AG04449 (cell line): Measurements from ENCODE around the gene MIS18A.
"Not testable (repeated sequence)": the region's sequence is repeated elsewhere in the genome, so short reads cannot be mapped to it uniquely, and the experiment has no call there.

Experiments used
- CTCF ChIA-PET: fragments of 350-600 bp; formaldehyde crosslinking; extraction: SDS; loops from one replicate; lab custom pipeline; 2021; ENCODE audit warnings: antibody characterized with exemption; lab: Yijun Ruan, JAX
- POLR2A ChIA-PET: fragments of 400-600, 350-600 bp; formaldehyde crosslinking; extraction: SDS; loops from one replicate; lab custom pipeline; 2020; ENCODE audit warnings: antibody characterized with exemption, inconsistent platforms; lab: Yijun Ruan, JAX
- DNase-seq: peaks from one replicate; pipeline ENCODE4 v3.0.0-alpha.2; 2010; ENCODE audit warnings: low read depth, low spot score
- H3K4me3 ChIP-seq: 2 replicates; pipeline ENCODE4 v1.5.1; 2011; ENCODE audit warnings: low read depth, mild to moderate bottlenecking, control low read depth, low read length
- CTCF ChIP-seq: IDR thresholded peaks from one replicate; pipeline ENCODE4 v1.5.1; 2011; ENCODE audit warnings: mild to moderate bottlenecking, moderate library complexity, low read length, control low read depth, inconsistent platforms; ENCODE audit not compliant: insufficient read depth; ENCODE audit errors: missing control alignments

MIS18A gene

DNA sequence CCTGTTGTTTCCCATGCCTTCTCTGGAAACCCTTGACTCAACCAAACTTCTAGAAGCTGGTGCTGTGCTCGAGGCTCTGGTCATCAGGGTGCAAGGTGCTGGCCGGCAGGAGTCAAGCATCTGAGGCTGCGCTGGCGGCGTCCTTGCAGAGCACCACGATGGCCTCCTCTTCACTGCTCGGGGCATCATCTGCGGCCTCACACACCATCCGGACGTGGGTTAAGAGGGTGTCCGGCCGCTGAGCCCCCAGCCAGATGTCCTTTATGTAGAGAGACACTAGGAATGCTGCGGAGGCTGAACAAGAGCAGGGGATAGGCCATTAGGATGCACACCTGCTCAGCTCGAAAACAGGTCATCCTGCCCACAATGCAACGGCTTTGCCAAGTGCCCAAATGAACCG lies 36.0 kb upstream of the MIS18A start:
- H3K4me3 ChIP-seq, result no peak overlapping the region
- DNase-seq, result no peak
- TF ChIP-seq CTCF, result no peak
- POLR2A ChIA-PET, result no interaction called here
- CTCF ChIA-PET, result no interaction called here

DNA sequence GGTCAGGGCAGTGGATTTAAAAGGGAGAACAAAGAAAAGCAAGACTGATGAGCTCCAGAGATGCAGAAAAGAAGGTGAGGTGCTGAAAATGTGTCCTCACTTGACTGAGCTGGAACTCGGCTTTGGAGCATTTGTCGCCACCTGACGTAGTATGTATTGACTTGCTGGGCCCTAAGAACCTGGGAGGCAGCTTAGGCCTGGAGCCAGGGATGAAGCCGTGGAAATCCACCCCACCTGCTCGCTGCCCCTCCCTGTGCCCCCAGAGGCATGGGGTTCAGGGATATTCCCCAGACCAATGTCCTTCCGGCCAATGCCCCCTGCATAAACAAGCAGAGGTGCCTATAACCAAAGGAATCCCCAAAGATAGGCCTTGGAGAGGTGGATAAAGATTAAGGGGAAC lies 34.1 kb upstream of the MIS18A start:
- POLR2A ChIA-PET, result no interaction called here
- CTCF ChIA-PET, result no interaction called here
- H3K4me3 ChIP-seq, result no peak overlapping the region
- DNase-seq, result no peak
- no peak for TF ChIP-seq CTCF

DNA sequence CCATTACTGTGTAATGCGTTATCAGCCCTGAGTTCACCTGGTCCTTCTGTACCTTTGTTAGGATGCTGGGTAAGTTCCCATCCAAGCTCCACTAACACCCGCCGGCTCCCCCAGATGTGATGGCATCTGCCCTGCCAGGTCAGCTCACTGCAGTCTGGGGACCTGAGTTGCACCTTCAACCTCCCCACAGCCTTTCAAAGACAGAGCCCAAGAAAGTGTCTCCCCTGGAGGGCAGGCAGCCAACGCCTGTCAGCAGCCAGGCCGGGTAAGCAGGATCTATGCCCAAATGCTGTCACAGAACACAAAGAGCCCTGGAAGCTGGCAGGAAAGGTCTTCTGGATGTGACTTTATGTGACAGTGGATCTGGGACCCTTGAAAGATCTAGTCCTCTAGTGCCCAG lies 33.5 kb upstream of the MIS18A start:
- no peak for DNase-seq
- ChIA-PET POLR2A (no interaction called here), CTCF (no interaction called here)

GRCh38 chr21:32311621-32312020 lies 32.8 kb upstream of the MIS18A start:
- POLR2A ChIA-PET, result no interaction called here

More for the DNA sequence above, 33.5 kb upstream of the MIS18A start:
- no peak overlapping the region for H3K4me3 ChIP-seq
- no peak for TF ChIP-seq CTCF

DNA sequence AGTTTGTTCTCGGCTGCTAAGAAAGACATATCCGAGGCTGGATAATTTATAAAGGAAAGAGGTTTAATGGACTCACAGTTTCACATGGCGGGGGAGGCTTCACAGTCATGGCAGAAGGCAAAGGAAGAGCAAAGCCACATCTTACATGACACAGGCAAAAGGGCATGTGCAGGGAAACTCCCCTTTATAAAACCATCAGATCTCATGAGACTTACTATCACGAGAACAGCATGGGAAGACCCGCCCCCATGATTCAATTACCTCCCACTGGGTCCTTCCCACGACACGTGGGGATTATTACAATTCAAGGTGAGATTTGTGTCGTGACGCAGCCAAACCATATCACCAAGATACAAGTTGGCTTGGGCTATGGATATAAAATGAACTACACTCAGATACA lies 32.1 kb upstream of the MIS18A start:
- POLR2A ChIA-PET, H3K4me3 ChIP-seq, DNase-seq: not testable (repeated sequence)
- CTCF ChIA-PET, result interaction anchor here (1.0 kb wide), 1 partner anchor 290 kb away, joined by 3 read pairs; no protein-coding TSS in a partner anchor

More at GRCh38 chr21:32311621-32312020, 32.8 kb upstream of the MIS18A start:
- no peak for TF ChIP-seq CTCF
- CTCF ChIA-PET, result no interaction called here
- DNase-seq, result no peak
- H3K4me3 ChIP-seq, result no peak overlapping the region

DNA sequence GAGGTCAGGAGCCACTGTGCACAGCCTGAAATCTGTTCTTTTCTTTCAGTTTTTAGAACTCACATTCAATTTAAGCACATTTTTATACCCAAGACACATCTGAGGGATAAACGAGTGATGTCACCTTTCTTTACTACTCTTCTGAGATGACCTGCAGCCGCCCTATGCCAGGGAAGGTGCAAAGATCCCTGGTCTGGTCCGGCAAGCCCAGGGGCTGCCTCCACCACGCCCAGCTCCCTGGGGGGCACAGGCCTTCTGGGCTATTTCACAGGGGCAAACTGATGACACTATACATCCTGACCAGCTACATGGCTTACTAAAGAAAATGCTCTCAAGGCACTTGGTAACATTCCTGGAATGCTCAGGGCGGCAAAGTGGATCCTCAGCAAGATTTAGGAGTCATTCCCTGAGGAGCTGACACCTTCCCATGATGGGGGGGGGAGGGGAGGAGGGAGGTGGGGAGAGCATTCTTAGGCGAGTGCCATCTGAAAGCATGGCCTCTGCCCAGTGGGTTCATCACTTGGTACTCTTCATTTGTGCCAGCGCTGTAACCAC lies 31.1 kb upstream of the MIS18A start:
- ChIA-PET CTCF (interaction anchor here (1.0 to 1.4 kb wide), 3 partner anchors 14 to 292 kb away, joined by 3 to 6 read pairs (median 4); no protein-coding TSS in a partner anchor), POLR2A (no interaction called here)
- no peak overlapping the region for H3K4me3 ChIP-seq
- TF ChIP-seq CTCF, result no peak
- no peak for DNase-seq

DNA sequence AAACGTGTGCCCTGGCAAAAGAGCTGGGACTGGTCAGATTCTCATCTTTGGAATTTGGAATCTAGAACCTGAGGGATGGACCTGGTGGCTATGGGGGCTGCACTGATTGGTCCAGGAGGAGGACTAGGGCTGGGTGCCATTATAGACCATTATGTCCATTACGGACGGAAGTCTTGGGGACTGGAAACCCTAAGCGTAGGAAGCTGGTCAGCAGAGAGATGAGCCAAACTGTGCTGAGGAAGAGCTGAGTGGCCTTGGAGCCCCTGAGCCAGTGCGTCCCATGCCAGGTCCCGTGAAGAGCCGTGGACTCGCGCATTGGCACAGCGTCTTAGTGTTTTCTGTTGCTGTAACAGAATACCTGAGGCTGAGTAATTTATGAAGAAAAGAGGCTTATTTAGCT lies 29.8 kb upstream of the MIS18A start:
- H3K4me3 ChIP-seq, result no peak overlapping the region
- DNase-seq, result no peak
- ChIA-PET CTCF (interaction anchor here (1.4 to 1.5 kb wide), 3 partner anchors 9 to 293 kb away, joined by 4 to 6 read pairs (median 4); no protein-coding TSS in a partner anchor), POLR2A (interaction anchor here (0.7 kb wide), 1 partner anchor 9 kb away, joined by 3 read pairs; no protein-coding TSS in a partner anchor)
- no peak for TF ChIP-seq CTCF
